GM19438 (cell line): ENCODE data around the gene SLCO4A1.
"Not testable (repeated sequence)": the region's sequence is repeated elsewhere in the genome, so short reads cannot be mapped to it uniquely, and the experiment has no call there.

Experiments used
- ATAC-seq: cut with Tn5 transposase; IDR thresholded peaks from one replicate; pipeline ENCODE4 v1.9.1; 2021; ENCODE audit warnings: low read depth; ENCODE audit not compliant: unreplicated experiment

SLCO4A1 gene

GRCh38 chr20:62679978-62680589 is 37.8 kb downstream of the SLCO4A1 start:
- no peak for ATAC-seq

- no peak for ATAC-seq
Measured at GRCh38 chr20:62682912-62683517, 40.7 kb downstream of the SLCO4A1 start.

- not testable (repeated sequence) for ATAC-seq
Measured at GRCh38 chr20:62683660-62684322, 41.5 kb downstream of the SLCO4A1 start.

- ATAC-seq, result no peak
Measured at GRCh38 chr20:62684981-62685380, 42.7 kb downstream of the SLCO4A1 start.

- ATAC-seq, result no peak
Measured at GRCh38 chr20:62685781-62686555, 43.7 kb downstream of the SLCO4A1 start.

GRCh38 chr20:62686869-62687830 is 44.8 kb downstream of the SLCO4A1 start:
- ATAC-seq, result no peak

GRCh38 chr20:62688083-62688482 is 45.8 kb downstream of the SLCO4A1 start:
- ATAC-seq, result no peak

GRCh38 chr20:62688855-62689460 is 46.7 kb downstream of the SLCO4A1 start:
- no peak for ATAC-seq

GRCh38 chr20:62689861-62690260 is 47.6 kb downstream of the SLCO4A1 start:
- no peak for ATAC-seq

- no peak for ATAC-seq
Measured at GRCh38 chr20:62690261-62690820, 48.0 kb downstream of the SLCO4A1 start.

GRCh38 chr20:62691487-62691886 is 49.2 kb downstream of the SLCO4A1 start:
- ATAC-seq, result no peak

- ATAC-seq, result no peak
Measured at GRCh38 chr20:62692176-62692575, 49.9 kb downstream of the SLCO4A1 start.

- no peak for ATAC-seq
Measured at GRCh38 chr20:62692801-62693523, 50.7 kb downstream of the SLCO4A1 start.

- no peak for ATAC-seq
Measured at GRCh38 chr20:62693524-62693922, 51.2 kb downstream of the SLCO4A1 start.

- no peak for ATAC-seq
Measured at GRCh38 chr20:62694106-62694505, 51.8 kb downstream of the SLCO4A1 start.

- ATAC-seq, result no peak
Measured at GRCh38 chr20:62694868-62695267, 52.6 kb downstream of the SLCO4A1 start.

GRCh38 chr20:62695448-62696414 is 53.4 kb downstream of the SLCO4A1 start:
- ATAC-seq, result no peak
